ENCODE results near the gene CHD1L. TPM values are rescaled to one million over a fixed set of nuclear protein-coding genes. Genes with fewer than 3 reads are reported as not detected.
A peak's percentile ranks its signal among the peaks of the same experiment; 100 is the strongest.
"Not testable (repeated sequence)": the region's sequence is repeated elsewhere in the genome, so short reads cannot be mapped to it uniquely, and the experiment has no call there.

Gene CHD1L
- 26.0 TPM for polyA plus RNA-seq

DNA sequence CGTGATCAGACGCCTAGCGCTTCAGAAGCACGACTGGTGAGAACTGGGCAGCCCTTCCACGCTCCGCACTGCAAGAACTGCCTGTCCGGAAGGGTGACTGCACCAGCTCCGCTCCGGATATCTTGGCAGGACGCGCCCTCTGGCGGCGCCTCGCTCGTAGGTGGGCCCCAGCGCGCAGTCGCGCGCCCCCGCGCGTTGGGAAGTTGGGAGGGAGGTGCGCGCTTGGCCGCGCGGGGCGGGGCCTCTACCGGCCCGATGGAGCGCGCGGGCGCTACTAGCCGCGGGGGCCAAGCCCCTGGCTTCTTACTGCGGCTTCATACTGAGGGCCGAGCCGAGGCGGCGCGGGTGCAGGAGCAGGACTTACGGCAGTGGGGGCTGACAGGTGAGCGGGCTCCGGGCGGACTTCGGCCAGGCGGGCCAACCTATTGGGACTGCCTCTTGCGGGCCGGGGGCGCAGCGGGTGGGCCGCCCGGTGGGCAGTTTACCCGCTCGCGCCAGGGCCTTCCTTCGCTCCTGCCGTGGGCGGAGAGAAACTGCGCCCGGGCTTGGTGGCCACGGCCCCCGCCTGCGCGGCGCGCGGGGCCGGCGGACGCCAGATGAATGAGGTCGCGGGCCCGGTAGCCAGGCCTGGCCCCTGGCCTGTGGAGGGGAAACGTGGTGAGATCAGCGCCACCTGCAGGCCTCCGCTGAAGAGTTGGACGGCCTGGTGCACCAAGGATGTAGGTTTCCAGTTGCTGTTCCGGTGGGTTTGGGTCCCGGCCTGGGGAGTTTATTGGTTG, at the start of gene CHD1L:
CHD1L (plus strand) TSS at position 236 of the 779 bp plus-strand sequence; CDS start at position 256, 20 bp downstream.
- Mint-ChIP-seq H3K4me1 (peaks cover 24 to 29% (median 25%) of the 10 kb centered on the region in 3 donors), H3K36me3 (peaks cover 2% of the 10 kb centered on the region), H3K27ac (peak within 1 kb of the TSS; percentile 52 to 87 (median 64)), H3K9me3 (no peaks in the 10 kb centered on the region), H3K4me3 (peak within 1 kb of the TSS; percentile 91 to 97 (median 96)), H3K27me3 (no peaks in the 10 kb centered on the region)

- not testable (repeated sequence) for H3K4me1 Mint-ChIP-seq, H3K27ac Mint-ChIP-seq, H3K27me3 Mint-ChIP-seq, H3K9me3 Mint-ChIP-seq, H3K4me3 Mint-ChIP-seq
- peaks cover 15% of the 10 kb centered on the region for H3K36me3 Mint-ChIP-seq
Measured at GRCh38 chr1:147197324-147197723, 45.2 kb upstream of the CHD1L start.

- Mint-ChIP-seq H3K4me3 (no peak overlapping the region), H3K9me3 (no peaks in the 10 kb centered on the region), H3K27ac (no peak overlapping the region), H3K27me3 (no peaks in the 10 kb centered on the region), H3K4me1 (peaks cover 14 to 30% (median 15%) of the 10 kb centered on the region in 3 donors), H3K36me3 (peaks cover 13% of the 10 kb centered on the region)
Measured at GRCh38 chr1:147201276-147201675, 41.2 kb upstream of the CHD1L start.

GRCh38 chr1:147201786-147202185, 40.7 kb upstream of the CHD1L start:
- Mint-ChIP-seq H3K4me3 (no peak overlapping the region), H3K27me3 (no peaks in the 10 kb centered on the region), H3K36me3 (peaks cover 13% of the 10 kb centered on the region), H3K27ac (peak overlapping the region in 1 of 3 donors; percentile 14), H3K9me3 (no peaks in the 10 kb centered on the region), H3K4me1 (peaks cover 14 to 30% (median 15%) of the 10 kb centered on the region in 3 donors)

DNA sequence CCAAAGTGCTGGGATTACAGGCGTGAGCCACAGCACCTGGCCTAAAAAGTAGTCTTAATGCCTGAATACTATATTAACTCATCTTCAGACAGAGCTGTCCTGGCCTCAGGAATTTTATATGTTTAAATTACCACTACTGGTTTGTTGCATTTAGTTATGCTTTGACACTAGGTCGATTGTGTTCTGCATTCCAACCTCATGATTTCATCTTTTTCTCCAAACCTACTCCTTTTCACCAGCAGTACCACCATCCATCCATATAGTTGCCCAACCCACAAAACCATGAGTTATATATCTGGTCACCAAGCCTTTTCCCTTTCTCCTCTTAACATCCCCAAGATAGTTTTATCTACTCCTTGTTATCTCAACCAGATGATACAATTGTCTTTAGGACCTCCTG, 39.9 kb upstream of the CHD1L start:
- H3K36me3 Mint-ChIP-seq: peaks cover 13% of the 10 kb centered on the region
- H3K9me3 Mint-ChIP-seq: no peaks in the 10 kb centered on the region
- H3K27ac Mint-ChIP-seq: no peak overlapping the region
- peaks cover 14 to 30% (median 15%) of the 10 kb centered on the region in 3 donors for H3K4me1 Mint-ChIP-seq
- H3K27me3 Mint-ChIP-seq: no peaks in the 10 kb centered on the region
- no peak overlapping the region for H3K4me3 Mint-ChIP-seq

DNA sequence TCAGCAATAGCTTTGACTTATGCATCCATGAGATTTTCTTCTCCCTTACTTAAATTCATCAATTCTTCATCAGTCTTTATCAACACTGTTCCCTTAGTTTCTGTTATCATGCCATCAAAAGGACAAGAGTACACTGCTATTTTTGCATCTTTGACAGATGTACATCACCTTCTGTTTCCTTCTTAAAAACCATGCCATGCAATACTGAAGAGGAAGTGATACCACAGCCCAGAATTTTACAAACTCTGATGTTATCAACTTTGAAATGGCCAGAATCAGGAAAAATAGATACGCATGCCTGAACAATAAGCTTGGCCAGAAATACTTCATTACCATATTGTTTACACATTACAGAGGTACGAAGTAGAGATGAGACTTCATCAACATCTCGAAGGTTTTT, 38.4 kb upstream of the CHD1L start:
- Mint-ChIP-seq H3K4me1 (peaks cover 13 to 27% (median 14%) of the 10 kb centered on the region in 3 donors), H3K27ac (peak overlapping the region in 2 of 3 donors; percentile 0 to 32), H3K36me3 (peaks cover 3% of the 10 kb centered on the region), H3K27me3 (no peaks in the 10 kb centered on the region), H3K9me3 (no peaks in the 10 kb centered on the region), H3K4me3 (peak overlapping the region in 2 of 4 donors; percentile 2 to 36)

DNA sequence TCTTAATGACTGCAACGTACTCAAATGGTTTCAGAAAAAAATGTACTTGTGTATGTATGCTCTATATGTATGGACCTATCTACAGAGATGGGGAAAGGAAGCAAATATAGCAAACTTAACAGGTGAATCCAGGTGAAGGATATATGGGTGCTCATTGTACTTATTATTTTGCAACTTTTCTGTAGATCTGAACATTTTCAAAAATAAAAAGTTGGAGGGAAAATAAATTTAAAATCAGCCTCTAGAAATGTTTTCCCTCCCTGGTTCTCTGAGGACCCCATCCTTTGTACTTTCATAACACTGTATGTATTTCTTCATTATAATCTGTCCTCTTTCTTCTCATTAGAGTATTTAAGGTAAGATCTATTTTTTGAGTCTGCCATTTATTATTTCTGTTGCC, 35.3 kb upstream of the CHD1L start:
- H3K4me1 Mint-ChIP-seq: peaks cover 13 to 21% (median 14%) of the 10 kb centered on the region in 3 donors
- H3K4me3 Mint-ChIP-seq: no peak overlapping the region
- H3K36me3 Mint-ChIP-seq: peaks cover 8% of the 10 kb centered on the region
- no peaks in the 10 kb centered on the region for H3K9me3 Mint-ChIP-seq
- H3K27me3 Mint-ChIP-seq: no peaks in the 10 kb centered on the region
- H3K27ac Mint-ChIP-seq: no peak overlapping the region

- Mint-ChIP-seq H3K4me1 (peaks cover 6 to 13% (median 12%) of the 10 kb centered on the region in 3 donors), H3K27ac (no peak overlapping the region), H3K27me3 (no peaks in the 10 kb centered on the region), H3K9me3 (no peaks in the 10 kb centered on the region), H3K4me3 (no peak overlapping the region), H3K36me3 (peaks cover 8% of the 10 kb centered on the region)
Measured at GRCh38 chr1:147208619-147209018, 33.9 kb upstream of the CHD1L start.

DNA sequence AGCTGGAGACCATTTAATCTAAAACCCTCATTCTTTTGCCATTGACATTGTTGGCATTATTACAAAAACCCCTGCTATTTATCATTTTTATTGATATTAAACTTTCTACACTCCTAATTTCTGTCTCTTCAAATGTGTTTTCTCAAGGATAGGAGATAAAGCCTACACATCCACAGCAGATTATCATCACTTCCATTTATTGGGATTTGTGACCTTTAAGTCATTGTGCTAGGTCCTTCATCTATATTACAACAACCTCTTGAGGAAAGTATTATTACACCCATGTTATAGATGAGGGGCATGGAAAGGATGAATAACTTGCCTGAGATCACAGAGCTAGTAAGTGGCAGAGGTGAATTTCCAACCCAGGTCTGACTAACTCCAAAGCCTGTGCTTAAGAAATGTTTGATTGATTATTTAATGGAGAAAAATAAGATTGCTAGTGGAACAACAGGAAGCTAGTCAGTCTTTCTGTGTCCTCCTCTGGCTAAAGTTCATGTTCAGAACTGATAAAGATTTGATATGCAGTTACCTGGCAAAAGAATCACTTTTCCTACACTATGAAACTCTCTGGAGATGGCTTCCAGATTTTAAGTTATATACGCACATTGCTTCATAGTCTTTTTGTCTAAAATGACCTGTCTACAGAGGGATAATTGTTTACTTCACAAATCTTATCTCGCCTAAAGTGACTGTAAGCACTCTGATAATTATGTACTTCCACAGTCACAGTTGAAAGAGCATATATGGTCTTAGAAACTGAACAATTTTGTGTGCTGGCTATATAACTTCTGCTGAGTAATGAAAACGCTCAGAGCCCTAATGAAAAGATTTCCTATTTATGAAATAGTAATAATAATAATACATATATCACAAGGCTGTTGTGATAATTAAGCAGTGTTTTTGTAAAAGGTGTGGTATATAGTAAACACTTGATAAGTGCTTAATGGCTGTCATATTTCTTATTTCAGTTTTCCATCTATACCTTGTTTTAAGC, 32.4 kb upstream of the CHD1L start:
- no peak overlapping the region for H3K4me3 Mint-ChIP-seq
- no peak overlapping the region for H3K27ac Mint-ChIP-seq
- H3K36me3 Mint-ChIP-seq: peaks cover 10% of the 10 kb centered on the region
- H3K27me3 Mint-ChIP-seq: peaks cover 2% of the 10 kb centered on the region
- no peaks in the 10 kb centered on the region for H3K9me3 Mint-ChIP-seq
- peaks cover 5 to 6% (median 5%) of the 10 kb centered on the region in 3 donors for H3K4me1 Mint-ChIP-seq

DNA sequence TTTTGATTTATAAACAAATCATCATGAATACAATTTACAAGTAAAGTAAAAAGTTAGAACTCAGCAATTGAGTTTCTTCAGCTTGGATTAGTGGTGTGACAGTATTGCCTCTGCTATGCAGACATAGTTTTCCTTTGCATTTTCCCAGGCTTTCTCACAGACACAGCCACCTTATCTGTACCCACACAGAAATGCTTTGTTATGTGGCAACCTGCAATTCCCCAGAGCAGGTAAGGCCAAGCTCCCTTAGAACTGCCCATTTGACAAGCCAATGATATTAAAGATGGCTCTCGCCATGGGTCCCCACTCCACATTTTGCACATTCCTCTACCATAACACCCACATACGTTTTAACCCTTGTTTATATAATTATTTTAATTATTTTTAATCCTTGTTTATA, 31.5 kb upstream of the CHD1L start:
- no peak overlapping the region for H3K27ac Mint-ChIP-seq
- H3K4me1 Mint-ChIP-seq: peaks cover 5 to 8% (median 5%) of the 10 kb centered on the region in 3 donors
- no peaks in the 10 kb centered on the region for H3K9me3 Mint-ChIP-seq
- H3K27me3 Mint-ChIP-seq: peaks cover 2% of the 10 kb centered on the region
- no peak overlapping the region for H3K4me3 Mint-ChIP-seq
- peaks cover 10% of the 10 kb centered on the region for H3K36me3 Mint-ChIP-seq

DNA sequence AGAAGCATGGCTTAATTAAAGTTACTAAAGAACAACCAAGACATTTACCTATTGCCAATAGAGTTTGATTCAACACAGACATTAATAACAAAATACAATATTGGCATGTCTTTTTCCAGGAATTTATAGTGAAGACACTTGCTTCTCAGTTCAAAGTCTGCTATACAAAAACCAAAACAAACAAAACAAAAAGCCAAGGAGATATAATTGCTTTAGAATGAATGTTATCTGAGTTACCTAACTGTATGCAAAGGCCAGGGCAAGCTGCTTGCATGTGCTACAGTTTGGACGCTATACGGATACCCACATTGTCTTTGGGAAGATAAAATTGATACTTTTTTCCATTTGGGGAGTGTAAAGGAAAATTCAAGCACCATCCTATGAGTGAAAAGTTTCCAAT, 30.9 kb upstream of the CHD1L start:
- Mint-ChIP-seq H3K27ac (no peak overlapping the region), H3K36me3 (peaks cover 10% of the 10 kb centered on the region), H3K4me1 (peaks cover 5 to 8% (median 5%) of the 10 kb centered on the region in 3 donors), H3K9me3 (no peaks in the 10 kb centered on the region), H3K27me3 (peaks cover 2% of the 10 kb centered on the region), H3K4me3 (no peak overlapping the region)

DNA sequence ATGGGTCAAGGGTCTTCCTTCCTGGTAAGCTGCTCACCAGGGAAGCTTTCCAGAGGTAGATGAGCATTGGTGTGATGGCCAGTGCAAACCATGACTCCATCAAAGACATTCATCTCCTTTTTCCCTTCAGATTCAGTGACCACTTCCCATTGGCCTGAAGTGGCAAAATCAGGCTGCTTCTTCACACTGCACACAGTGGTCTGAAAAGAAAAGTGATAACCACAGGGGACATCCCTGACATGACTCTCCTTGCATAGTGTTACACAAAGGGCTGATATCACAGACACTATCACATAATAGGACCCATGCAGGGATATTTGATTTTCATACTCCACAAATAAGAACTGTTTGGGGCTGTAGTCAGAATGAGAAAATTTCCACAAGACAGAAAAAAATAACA, 29.2 kb upstream of the CHD1L start:
- Mint-ChIP-seq H3K4me1 (peaks cover 5 to 8% (median 5%) of the 10 kb centered on the region in 3 donors), H3K4me3 (no peak overlapping the region), H3K27ac (no peak overlapping the region), H3K36me3 (peaks cover 10% of the 10 kb centered on the region), H3K9me3 (no peaks in the 10 kb centered on the region), H3K27me3 (peaks cover 2% of the 10 kb centered on the region)

DNA sequence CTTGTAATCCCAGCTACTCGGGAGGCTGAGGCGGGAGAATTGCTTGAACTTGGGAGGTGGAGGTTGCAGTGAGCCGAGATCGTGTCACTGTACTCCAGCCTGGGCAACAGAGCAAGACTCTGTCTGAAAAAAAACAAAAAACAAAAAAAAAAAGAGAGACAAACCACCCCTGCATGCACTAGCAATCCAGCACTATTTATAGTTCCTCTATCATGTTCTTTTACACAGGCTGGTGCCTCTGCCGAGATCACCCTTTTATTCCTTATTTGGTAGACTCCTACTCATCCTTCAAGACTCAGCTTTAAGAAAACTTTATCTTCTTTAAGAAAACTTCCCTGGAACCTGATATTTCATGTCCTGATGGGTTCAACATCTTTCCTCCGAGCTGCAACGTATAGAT, 28.2 kb upstream of the CHD1L start:
- peaks cover 5 to 8% (median 5%) of the 10 kb centered on the region in 3 donors for H3K4me1 Mint-ChIP-seq
- no peak overlapping the region for H3K4me3 Mint-ChIP-seq

DNA sequence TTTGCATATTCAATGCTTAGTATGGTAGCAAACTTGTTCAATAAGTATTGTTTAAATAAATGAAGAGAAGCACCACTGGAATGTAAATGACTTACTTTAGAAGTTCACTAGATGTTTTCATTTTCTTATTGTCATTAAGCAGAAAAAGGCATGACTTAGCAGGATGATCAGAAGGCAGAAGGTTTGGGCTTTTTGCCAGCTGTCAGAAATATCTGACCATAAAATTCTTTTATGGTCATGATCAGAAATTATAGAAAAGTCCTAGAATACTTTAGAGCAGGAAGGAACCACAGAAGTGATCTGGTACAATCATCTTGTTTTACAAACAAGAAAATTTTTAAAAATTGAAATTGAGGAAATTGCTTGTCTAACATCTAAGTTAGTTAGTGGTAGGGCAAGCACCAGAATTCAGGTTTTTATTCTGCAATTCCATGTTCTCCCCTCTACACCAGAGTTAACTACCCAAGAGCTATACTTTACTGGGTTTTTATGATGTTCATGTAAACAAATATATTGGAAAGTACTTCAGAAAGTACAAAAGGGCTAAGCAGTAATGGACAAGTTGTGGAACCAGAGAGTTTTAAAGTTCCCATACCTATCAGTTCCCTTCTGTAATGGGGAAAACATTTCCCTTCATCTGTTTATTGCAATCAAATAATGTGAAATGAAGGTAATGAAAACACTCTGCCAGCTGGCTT, 27.5 kb upstream of the CHD1L start:
- Mint-ChIP-seq H3K36me3 (peaks cover 5% of the 10 kb centered on the region), H3K27me3 (peaks cover 2% of the 10 kb centered on the region), H3K27ac (no peak overlapping the region), H3K9me3 (no peaks in the 10 kb centered on the region), H3K4me3 (no peak overlapping the region), H3K4me1 (peaks cover 5 to 8% (median 5%) of the 10 kb centered on the region in 3 donors)

More for the DNA sequence above, 28.2 kb upstream of the CHD1L start:
- Mint-ChIP-seq H3K9me3 (no peaks in the 10 kb centered on the region), H3K27me3 (peaks cover 2% of the 10 kb centered on the region), H3K27ac (no peak overlapping the region), H3K36me3 (peaks cover 10% of the 10 kb centered on the region)
